ENCODE data around the gene ANKRD31. TPM values are rescaled to one million over a fixed set of nuclear protein-coding genes. Genes with fewer than 3 reads are reported as not detected.

ANKRD31 gene
- total RNA-seq, 1 experiment from 2014 or later = 1.5 TPM

GRCh38 chr5:75040973-75041372 lies 195.7 kb downstream of the ANKRD31 start:
- no peak for DNase-seq
- H3K4me3 Mint-ChIP-seq (ENCODE audit: low read depth, unreplicated experiment) = no peak overlapping the region
- no peak overlapping the region for H3K27ac Mint-ChIP-seq (ENCODE audit: unreplicated experiment)
- H3K4me1 Mint-ChIP-seq (ENCODE audit: low read depth, unreplicated experiment) = peaks cover 63% of the 10 kb centered on the region
- H3K36me3 Mint-ChIP-seq (ENCODE audit: insufficient read depth, unreplicated experiment) = peaks cover 16% of the 10 kb centered on the region
- BruUV-seq (replicated peaks) = no TSS peak
- H3K27me3 Mint-ChIP-seq (ENCODE audit: unreplicated experiment) = no peaks in the 10 kb centered on the region
- CTCF ChIA-PET = no interaction called here
- H3K9me3 Mint-ChIP-seq (ENCODE audit: low read depth, unreplicated experiment) = peaks cover 3% of the 10 kb centered on the region
- TF ChIP-seq, protein P1, sequence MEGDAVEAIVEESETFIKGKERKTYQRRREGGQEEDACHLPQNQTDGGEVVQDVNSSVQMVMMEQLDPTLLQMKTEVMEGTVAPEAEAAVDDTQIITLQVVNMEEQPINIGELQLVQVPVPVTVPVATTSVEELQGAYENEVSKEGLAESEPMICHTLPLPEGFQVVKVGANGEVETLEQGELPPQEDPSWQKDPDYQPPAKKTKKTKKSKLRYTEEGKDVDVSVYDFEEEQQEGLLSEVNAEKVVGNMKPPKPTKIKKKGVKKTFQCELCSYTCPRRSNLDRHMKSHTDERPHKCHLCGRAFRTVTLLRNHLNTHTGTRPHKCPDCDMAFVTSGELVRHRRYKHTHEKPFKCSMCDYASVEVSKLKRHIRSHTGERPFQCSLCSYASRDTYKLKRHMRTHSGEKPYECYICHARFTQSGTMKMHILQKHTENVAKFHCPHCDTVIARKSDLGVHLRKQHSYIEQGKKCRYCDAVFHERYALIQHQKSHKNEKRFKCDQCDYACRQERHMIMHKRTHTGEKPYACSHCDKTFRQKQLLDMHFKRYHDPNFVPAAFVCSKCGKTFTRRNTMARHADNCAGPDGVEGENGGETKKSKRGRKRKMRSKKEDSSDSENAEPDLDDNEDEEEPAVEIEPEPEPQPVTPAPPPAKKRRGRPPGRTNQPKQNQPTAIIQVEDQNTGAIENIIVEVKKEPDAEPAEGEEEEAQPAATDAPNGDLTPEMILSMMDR (IDR thresholded peaks at IDR 0.05; ENCODE audit: unreplicated experiment) = no peak
- intact Hi-C loops (cut with micrococcal nuclease; ENCODE audit: unreplicated experiment) = no loop called here

DNA sequence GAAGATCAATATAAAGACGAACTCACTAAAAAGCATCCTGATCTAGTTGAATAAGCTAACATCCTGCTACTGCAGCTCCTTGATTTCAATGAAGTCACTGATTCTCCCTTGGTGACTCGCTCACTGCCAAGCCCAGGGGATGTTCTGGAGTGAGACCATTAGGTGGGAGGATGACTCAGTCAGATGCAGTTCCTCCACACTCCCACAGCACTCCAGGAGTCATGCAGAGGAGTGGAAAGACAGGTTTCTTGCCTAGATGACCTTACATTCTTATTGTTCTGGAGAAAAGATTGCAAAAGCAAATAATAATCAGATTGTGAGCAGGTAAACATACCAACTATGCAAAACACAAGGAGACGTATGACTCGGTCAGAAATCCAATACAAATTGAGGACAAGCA lies 199.6 kb downstream of the ANKRD31 start:
- no TSS peak for BruUV-seq (replicated peaks)
- intact Hi-C loops (cut with micrococcal nuclease; ENCODE audit: unreplicated experiment) = loop anchor here (5.0 kb wide), 1 partner anchor 65 kb away; no protein-coding TSS in a partner anchor
- peak; percentile 90 for DNase-seq
- CTCF ChIA-PET = interaction anchor here (0.5 to 1.6 kb wide), 11 partner anchors 13 to 300 kb away, joined by 3 to 16 read pairs (median 4); partner anchors contain the start of gene HMGCR
- Mint-ChIP-seq H3K9me3 (ENCODE audit: low read depth, unreplicated experiment) (peaks cover 3% of the 10 kb centered on the region), H3K36me3 (ENCODE audit: insufficient read depth, unreplicated experiment) (peaks cover 16% of the 10 kb centered on the region), H3K27me3 (ENCODE audit: unreplicated experiment) (no peaks in the 10 kb centered on the region), H3K4me1 (ENCODE audit: low read depth, unreplicated experiment) (peaks cover 63% of the 10 kb centered on the region), H3K4me3 (ENCODE audit: low read depth, unreplicated experiment) (peak overlapping the region; percentile 22), H3K27ac (ENCODE audit: unreplicated experiment) (peak overlapping the region; percentile 90)
- TF ChIP-seq, protein P1 (IDR thresholded peaks at IDR 0.05; ENCODE audit: unreplicated experiment) = no peak

- Mint-ChIP-seq H3K36me3 (ENCODE audit: insufficient read depth, unreplicated experiment) (peaks cover 12% of the 10 kb centered on the region), H3K4me1 (ENCODE audit: low read depth, unreplicated experiment) (peaks cover 36% of the 10 kb centered on the region), H3K27ac (ENCODE audit: unreplicated experiment) (no peak overlapping the region), H3K9me3 (ENCODE audit: low read depth, unreplicated experiment) (no peaks in the 10 kb centered on the region), H3K4me3 (ENCODE audit: low read depth, unreplicated experiment) (no peak overlapping the region), H3K27me3 (ENCODE audit: unreplicated experiment) (no peaks in the 10 kb centered on the region)
- TF ChIP-seq, protein P1 (IDR thresholded peaks at IDR 0.05; ENCODE audit: unreplicated experiment) = no peak
- CTCF ChIA-PET = interaction anchor here (0.6 kb wide), 1 partner anchor 1298 kb away, joined by 3 read pairs; no protein-coding TSS in a partner anchor
- DNase-seq = peak; percentile 74
- intact Hi-C loops (cut with micrococcal nuclease; ENCODE audit: unreplicated experiment) = no loop called here
- BruUV-seq (replicated peaks) = no TSS peak
Measured at GRCh38 chr5:75034137-75034739, 202.4 kb downstream of the ANKRD31 start.

DNA sequence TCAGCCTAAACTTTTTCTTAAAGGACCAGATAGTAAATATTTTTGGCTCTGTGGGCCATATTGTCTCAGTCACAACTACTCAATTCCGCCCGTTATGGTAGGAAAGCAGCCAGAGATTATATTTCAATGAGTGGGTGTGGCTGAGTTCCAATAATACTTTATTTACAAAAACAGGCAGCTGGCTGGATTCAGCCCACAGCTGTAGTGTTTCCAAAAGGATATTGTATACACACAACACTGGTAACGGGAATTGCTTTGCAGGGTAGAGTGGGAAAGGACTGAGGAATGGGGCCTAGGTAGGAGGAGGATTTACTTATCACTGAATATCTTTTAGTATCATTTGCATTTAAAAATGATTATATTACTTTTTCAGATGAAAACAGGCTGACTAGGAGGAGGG lies 205.3 kb downstream of the ANKRD31 start:
- H3K36me3 Mint-ChIP-seq (ENCODE audit: insufficient read depth, unreplicated experiment) = peaks cover 4% of the 10 kb centered on the region
- CTCF ChIA-PET = no interaction called here
- intact Hi-C loops (cut with micrococcal nuclease; ENCODE audit: unreplicated experiment) = no loop called here
- no TSS peak for BruUV-seq (replicated peaks)
- no peak for DNase-seq
- no peak overlapping the region for H3K27ac Mint-ChIP-seq (ENCODE audit: unreplicated experiment)
- no peak overlapping the region for H3K4me3 Mint-ChIP-seq (ENCODE audit: low read depth, unreplicated experiment)
- no peaks in the 10 kb centered on the region for H3K27me3 Mint-ChIP-seq (ENCODE audit: unreplicated experiment)
- TF ChIP-seq, protein P1 (IDR thresholded peaks at IDR 0.05; ENCODE audit: unreplicated experiment) = no peak
- no peaks in the 10 kb centered on the region for H3K9me3 Mint-ChIP-seq (ENCODE audit: low read depth, unreplicated experiment)
- H3K4me1 Mint-ChIP-seq (ENCODE audit: low read depth, unreplicated experiment) = peaks cover 12% of the 10 kb centered on the region

Data from Calu3 (cell line).